Esophagus squamous epithelium (tissue), 4 donors: ENCODE measurements around the gene C11orf24.

Experiments used
- CTCF ChIP-seq, 6 experiments: fragments of 450-650 bp in 4 of 6; fragments of 200-600 bp in 2 of 6; sonication (generic) in 2 of 6; IDR thresholded peaks; one replicate each; pipeline ENCODE4 v1.5.1; 2016 to 2019; ENCODE audit warnings: antibody characterized with exemption in 6 of 6, mild to moderate bottlenecking in 4 of 6, moderate library complexity in 4 of 6
- POLR2A ChIP-seq, 4 donors: fragments of 450-650 bp; IDR thresholded peaks; one replicate each; pipeline ENCODE4 v1.6.1; 2017; ENCODE audit warnings: antibody characterized with exemption in 4 of 4, mild to moderate bottlenecking in 4 of 4, moderate library complexity in 3 of 4

GRCh38 chr11:68274306-68274705 is 2.5 kb upstream of the C11orf24 start:
- TF ChIP-seq POLR2A (IDR thresholded peaks at IDR 0.05): no peak
- no peak for TF ChIP-seq CTCF (IDR thresholded peaks at IDR 0.05)
